Central memory CD8-positive, alpha-beta T cell (primary cell): ENCODE measurements around the gene MTUS2.
A peak's percentile ranks its signal among the peaks of the same experiment; 100 is the strongest.

Source experiments
- ATAC-seq: fragments of 150-1000 bp; cut with Tn5 transposase; replicated peaks from 2 replicates; pipeline ENCODE4 v1.10.0; 2022; ENCODE audit warnings: mild to moderate bottlenecking, moderate FRiP score, moderate number of reproducible peaks; ENCODE audit not compliant: poor library complexity, severe bottlenecking; ENCODE audit errors: extremely low read depth
- DNase-seq, 2 donors: peaks; one replicate each; pipeline ENCODE4 v3.0.0; 2021; ENCODE audit warnings: low spot score in 2 of 2
- H3K27ac Mint-ChIP-seq: one replicate; pipeline ENCODE4 v1.8.0; 2022; ENCODE audit warnings: low read depth, mild to moderate bottlenecking, moderate library complexity, mixed read lengths
- H3K27me3 Mint-ChIP-seq: one replicate; pipeline ENCODE4 v1.8.0; 2022; ENCODE audit warnings: mixed read lengths
- H3K36me3 Mint-ChIP-seq: one replicate; pipeline ENCODE4 v1.8.0; 2022; ENCODE audit warnings: mild to moderate bottlenecking, moderate library complexity, mixed read lengths; ENCODE audit not compliant: insufficient read depth
- H3K4me1 Mint-ChIP-seq: one replicate; pipeline ENCODE4 v1.8.0; 2022; ENCODE audit warnings: mixed read lengths
- H3K4me3 Mint-ChIP-seq: one replicate; pipeline ENCODE4 v1.8.0; 2022; ENCODE audit warnings: mild to moderate bottlenecking, moderate library complexity, mixed read lengths
- H3K9me3 Mint-ChIP-seq: one replicate; pipeline ENCODE4 v1.8.0; 2022; ENCODE audit warnings: mixed read lengths

Gene MTUS2

GRCh38 chr13:29457299-29457698 lies 637.2 kb downstream of the MTUS2 start:
- DNase-seq, result no peak
- Mint-ChIP-seq H3K27me3 (peaks cover 45% of the 10 kb centered on the region), H3K9me3 (no peaks in the 10 kb centered on the region), H3K36me3 (peaks cover 2% of the 10 kb centered on the region), H3K4me3 (no peak overlapping the region), H3K27ac (no peak overlapping the region), H3K4me1 (no peaks in the 10 kb centered on the region)
- ATAC-seq, result no peak

GRCh38 chr13:29458419-29458818 lies 638.3 kb downstream of the MTUS2 start:
- Mint-ChIP-seq H3K9me3 (no peaks in the 10 kb centered on the region), H3K27ac (no peak overlapping the region), H3K4me1 (no peaks in the 10 kb centered on the region), H3K4me3 (no peak overlapping the region), H3K27me3 (peaks cover 36% of the 10 kb centered on the region), H3K36me3 (peaks cover 2% of the 10 kb centered on the region)
- ATAC-seq (no peak), DNase-seq (no peak)

GRCh38 chr13:29459813-29460355 lies 639.7 kb downstream of the MTUS2 start:
- ATAC-seq (no peak), DNase-seq (no peak)
- peaks cover 27% of the 10 kb centered on the region for H3K27me3 Mint-ChIP-seq
- no peak overlapping the region for H3K27ac Mint-ChIP-seq
- H3K9me3 Mint-ChIP-seq, result no peaks in the 10 kb centered on the region
- no peak overlapping the region for H3K4me3 Mint-ChIP-seq
- H3K4me1 Mint-ChIP-seq, result no peaks in the 10 kb centered on the region
- H3K36me3 Mint-ChIP-seq, result peaks cover 1% of the 10 kb centered on the region

GRCh38 chr13:29464105-29464679 lies 644.1 kb downstream of the MTUS2 start:
- Mint-ChIP-seq H3K4me1 (no peaks in the 10 kb centered on the region), H3K27me3 (peaks cover 13% of the 10 kb centered on the region), H3K4me3 (no peak overlapping the region), H3K27ac (no peak overlapping the region), H3K9me3 (no peaks in the 10 kb centered on the region), H3K36me3 (no peaks in the 10 kb centered on the region)
- ATAC-seq (no peak), DNase-seq (no peak)

- Mint-ChIP-seq H3K27me3 (peaks cover 2% of the 10 kb centered on the region), H3K36me3 (peaks cover 2% of the 10 kb centered on the region), H3K4me1 (no peaks in the 10 kb centered on the region), H3K27ac (no peak overlapping the region), H3K9me3 (no peaks in the 10 kb centered on the region), H3K4me3 (no peak overlapping the region)
- ATAC-seq (no peak), DNase-seq (no peak)
Observed at GRCh38 chr13:29465741-29466293, 645.7 kb downstream of the MTUS2 start.

GRCh38 chr13:29471551-29471950 lies 651.4 kb downstream of the MTUS2 start:
- H3K9me3 Mint-ChIP-seq, result no peaks in the 10 kb centered on the region
- ATAC-seq, result no peak
- H3K4me1 Mint-ChIP-seq, result peaks cover 5% of the 10 kb centered on the region
- DNase-seq, result no peak
- peaks cover 2% of the 10 kb centered on the region for H3K36me3 Mint-ChIP-seq
- no peak overlapping the region for H3K27ac Mint-ChIP-seq
- no peak overlapping the region for H3K4me3 Mint-ChIP-seq
- peaks cover 5% of the 10 kb centered on the region for H3K27me3 Mint-ChIP-seq

- peaks cover 14% of the 10 kb centered on the region for H3K27me3 Mint-ChIP-seq
- ATAC-seq, result no peak
- DNase-seq, result peak in 1 of 2 donors; percentile 18
- peaks cover 2% of the 10 kb centered on the region for H3K36me3 Mint-ChIP-seq
- no peaks in the 10 kb centered on the region for H3K9me3 Mint-ChIP-seq
- no peak overlapping the region for H3K27ac Mint-ChIP-seq
- peaks cover 5% of the 10 kb centered on the region for H3K4me1 Mint-ChIP-seq
- H3K4me3 Mint-ChIP-seq, result no peak overlapping the region
Observed at GRCh38 chr13:29472332-29472961, 652.3 kb downstream of the MTUS2 start.

GRCh38 chr13:29473166-29473565 lies 653.0 kb downstream of the MTUS2 start:
- H3K36me3 Mint-ChIP-seq, result peaks cover 2% of the 10 kb centered on the region

GRCh38 chr13:29474991-29475390 lies 654.9 kb downstream of the MTUS2 start:
- no peak overlapping the region for H3K4me3 Mint-ChIP-seq
- H3K27me3 Mint-ChIP-seq, result peaks cover 39% of the 10 kb centered on the region
- H3K27ac Mint-ChIP-seq, result no peak overlapping the region
- H3K9me3 Mint-ChIP-seq, result no peaks in the 10 kb centered on the region
- no peaks in the 10 kb centered on the region for H3K36me3 Mint-ChIP-seq
- peaks cover 5% of the 10 kb centered on the region for H3K4me1 Mint-ChIP-seq
- ATAC-seq (no peak), DNase-seq (no peak)

More at GRCh38 chr13:29473166-29473565, 653.0 kb downstream of the MTUS2 start:
- Mint-ChIP-seq H3K4me1 (peaks cover 5% of the 10 kb centered on the region), H3K9me3 (no peaks in the 10 kb centered on the region), H3K27ac (no peak overlapping the region), H3K4me3 (no peak overlapping the region), H3K27me3 (peaks cover 21% of the 10 kb centered on the region)
- ATAC-seq (no peak), DNase-seq (no peak)

- no peak for ATAC-seq
- peaks cover 5% of the 10 kb centered on the region for H3K4me1 Mint-ChIP-seq
Observed at GRCh38 chr13:29476046-29476445, 655.9 kb downstream of the MTUS2 start.

GRCh38 chr13:29479716-29480492 lies 659.8 kb downstream of the MTUS2 start:
- no peak overlapping the region for H3K4me3 Mint-ChIP-seq
- H3K4me1 Mint-ChIP-seq, result no peaks in the 10 kb centered on the region
- H3K36me3 Mint-ChIP-seq, result no peaks in the 10 kb centered on the region
- peaks cover 75% of the 10 kb centered on the region for H3K27me3 Mint-ChIP-seq
- H3K27ac Mint-ChIP-seq, result no peak overlapping the region
- no peaks in the 10 kb centered on the region for H3K9me3 Mint-ChIP-seq
- ATAC-seq (no peak), DNase-seq (no peak)

More at GRCh38 chr13:29476046-29476445, 655.9 kb downstream of the MTUS2 start:
- Mint-ChIP-seq H3K27me3 (peaks cover 50% of the 10 kb centered on the region), H3K4me3 (no peak overlapping the region), H3K27ac (no peak overlapping the region), H3K9me3 (no peaks in the 10 kb centered on the region), H3K36me3 (no peaks in the 10 kb centered on the region)
- DNase-seq, result no peak

- no peak for DNase-seq
- Mint-ChIP-seq H3K27me3 (peaks cover 82% of the 10 kb centered on the region), H3K4me3 (no peak overlapping the region), H3K36me3 (no peaks in the 10 kb centered on the region), H3K4me1 (no peaks in the 10 kb centered on the region), H3K27ac (no peak overlapping the region), H3K9me3 (no peaks in the 10 kb centered on the region)
- no peak for ATAC-seq
Observed at GRCh38 chr13:29480893-29481525, 660.9 kb downstream of the MTUS2 start.
